Left lung (tissue), 10 donors: ENCODE results near the gene TRAPPC10. TPM values are rescaled to one million over a fixed set of nuclear protein-coding genes. Genes with fewer than 3 reads are reported as not detected.

Experiments used
- ATAC-seq: fragments of 200-7000 bp; cut with Tn5 transposase; one replicate; pipeline ENCODE4 v1.9.1; 2020; ENCODE audit warnings: moderate library complexity
- DNase-seq, 4 donors: peaks; one replicate each; pipeline ENCODE4 v3.0.0-alpha.2; 2013 to 2020
- H3K27ac ChIP-seq, 2 donors: fragments of 200-600 bp; sonication (generic) in 1 of 2; one replicate each; pipeline versions ENCODE4 v1.5.0 to v1.8.0; 2020 to 2021
- H3K27me3 ChIP-seq, 2 donors: fragments of 200-600 bp; sonication (generic) in 1 of 2; one replicate each; pipeline versions ENCODE4 v1.5.0 to v1.8.0; 2020 to 2021
- H3K36me3 ChIP-seq, 2 donors: fragments of 200-600 bp; sonication (generic) in 1 of 2; one replicate each; pipeline versions ENCODE4 v1.5.0 to v1.8.0; 2020 to 2021
- H3K4me1 ChIP-seq, 2 donors: fragments of 200-600 bp; one replicate each; pipeline ENCODE4 v1.8.0; 2021
- H3K4me3 ChIP-seq, 2 donors: fragments of 200-600 bp; sonication (generic) in 1 of 2; one replicate each; pipeline versions ENCODE4 v1.5.0 to v1.8.0; 2020 to 2021; ENCODE audit warnings: mild to moderate bottlenecking in 1 of 2
- H3K9me3 ChIP-seq, 2 donors: fragments of 200-600 bp; sonication (generic) in 1 of 2; one replicate each; pipeline versions ENCODE4 v1.5.0 to v1.8.0; 2020 to 2021
- CTCF ChIP-seq, 2 donors: fragments of 200-600 bp; sonication (generic) in 1 of 2; IDR thresholded peaks; one replicate each; pipeline versions ENCODE4 v1.5.0 to v1.8.0; 2021; ENCODE audit warnings: antibody characterized with exemption in 2 of 2
- intact Hi-C, 2 donors: fragments of 100-400 bp; cut with DNase I; formaldehyde crosslinking; loops; one replicate each; pipeline versions ENCODE4 v1.11.2 to v1.14.2; 2022
- polyA plus RNA-seq, 6 donors: library from polyadenylated mRNA; unstranded; fragments of 120-200 nt; gene quantifications; one replicate each; pipeline ENCODE4 v1.2.1, GENCODE V29; 2013; ENCODE audit not compliant: insufficient read length in 6 of 6
- total RNA-seq, 2 donors: library from RNA; stranded (reverse); fragmentation: NEBNext Ultra II Directional; extraction: Animal tissue kit (Norgen Biotek cat#: 25700); gene quantifications; one replicate each; pipeline ENCODE4 v1.2.1, GENCODE V29; 2021
- donor health status: DM: no; HTN: yes; CAD: no.
- donor health status: DM: no; HTN: no; CAD: no.

The TRAPPC10 gene
- total and polyA plus RNA-seq, 8 donors: 26.6 to 43.5 (median 29.1) TPM

- Histone ChIP-seq H3K4me3 (no peak overlapping the region), H3K36me3 (no peaks in the 10 kb centered on the region), H3K27me3 (peaks cover 0 to 23% of the 10 kb centered on the region in 2 donors), H3K27ac (no peak overlapping the region), H3K4me1 (no peaks in the 10 kb centered on the region), H3K9me3 (no peaks in the 10 kb centered on the region)
- ATAC-seq (no peak), DNase-seq (no peak)
- intact Hi-C loops: no loop called here
- no peak for TF ChIP-seq CTCF (IDR thresholded peaks at IDR 0.05)
Observed at GRCh38 chr21:43991447-43991991, 20.6 kb upstream of the TRAPPC10 start.

- no peak overlapping the region for H3K4me3 ChIP-seq
- H3K27me3 ChIP-seq: peaks cover 0 to 23% of the 10 kb centered on the region in 2 donors
- no peak for TF ChIP-seq CTCF (IDR thresholded peaks at IDR 0.05)
- no peaks in the 10 kb centered on the region for H3K4me1 ChIP-seq
- intact Hi-C loops: no loop called here
- no peak for DNase-seq
- no peaks in the 10 kb centered on the region for H3K36me3 ChIP-seq
- no peak overlapping the region for H3K27ac ChIP-seq
- no peak for ATAC-seq
- H3K9me3 ChIP-seq: no peaks in the 10 kb centered on the region
Observed at GRCh38 chr21:43992121-43992520, 20.0 kb upstream of the TRAPPC10 start.

DNA sequence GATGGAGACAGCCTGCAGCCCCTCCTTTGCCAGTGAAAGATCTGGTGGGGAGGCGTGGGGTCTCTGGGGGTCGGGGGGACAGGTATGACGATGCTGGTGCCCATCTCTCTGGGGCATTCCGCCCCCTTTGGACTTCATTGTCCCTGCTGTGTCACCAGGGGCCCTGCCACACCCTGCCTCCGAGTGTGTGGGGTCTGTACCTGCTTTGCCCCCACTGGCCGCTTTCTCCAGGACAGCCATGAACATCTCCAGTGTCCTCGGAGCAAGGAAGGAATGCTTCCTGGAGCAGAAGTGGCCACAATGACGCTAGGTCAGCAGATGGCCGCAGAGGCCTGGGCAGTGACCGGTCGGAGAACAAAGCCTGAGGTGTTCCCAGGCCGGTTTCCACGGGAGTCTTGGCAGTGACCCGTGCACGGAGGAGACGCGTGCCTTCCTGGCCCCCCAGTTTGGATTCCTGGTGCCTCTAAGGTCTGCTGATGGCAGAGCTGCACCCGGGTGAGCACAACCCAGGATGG, 18.6 kb upstream of the TRAPPC10 start:
- intact Hi-C loops: no loop called here
- ATAC-seq (no peak), DNase-seq (no peak)
- no peak for TF ChIP-seq CTCF (IDR thresholded peaks at IDR 0.05)
- no peaks in the 10 kb centered on the region for H3K4me1 ChIP-seq
- no peak overlapping the region for H3K4me3 ChIP-seq
- H3K36me3 ChIP-seq: no peaks in the 10 kb centered on the region
- H3K27ac ChIP-seq: no peak overlapping the region
- no peaks in the 10 kb centered on the region for H3K9me3 ChIP-seq
- peaks cover 0 to 23% of the 10 kb centered on the region in 2 donors for H3K27me3 ChIP-seq

DNA sequence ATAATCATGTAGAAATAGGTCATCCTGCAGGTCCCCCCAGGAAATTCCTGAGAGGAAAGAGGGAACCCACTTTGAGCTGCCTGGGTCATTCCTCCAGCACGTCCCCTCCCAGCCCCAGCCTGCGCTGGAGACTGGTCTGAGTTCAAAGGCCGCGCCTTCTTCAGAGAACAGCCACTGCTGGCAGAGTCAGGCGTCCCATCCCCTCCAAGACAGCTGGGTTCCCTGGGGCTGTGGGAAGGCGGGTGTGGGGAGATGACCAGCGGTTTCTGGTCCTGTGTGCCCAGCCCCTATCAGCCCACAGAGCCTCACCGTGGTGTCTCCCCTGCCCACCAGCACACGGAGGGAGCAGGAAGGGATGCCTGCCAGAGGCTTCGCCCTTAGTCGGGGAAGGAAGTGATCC, 18.0 kb upstream of the TRAPPC10 start:
- no peak for TF ChIP-seq CTCF (IDR thresholded peaks at IDR 0.05)

GRCh38 chr21:43994646-43995045, 17.5 kb upstream of the TRAPPC10 start:
- Histone ChIP-seq H3K27ac (no peak overlapping the region), H3K9me3 (no peaks in the 10 kb centered on the region), H3K36me3 (no peaks in the 10 kb centered on the region), H3K4me1 (no peaks in the 10 kb centered on the region), H3K27me3 (peaks cover 0 to 23% of the 10 kb centered on the region in 2 donors), H3K4me3 (no peak overlapping the region)
- intact Hi-C loops: no loop called here
- ATAC-seq: no peak
- no peak for TF ChIP-seq CTCF (IDR thresholded peaks at IDR 0.05)
- no peak for DNase-seq

More for the DNA sequence above, 18.0 kb upstream of the TRAPPC10 start:
- Histone ChIP-seq H3K4me3 (no peak overlapping the region), H3K27ac (no peak overlapping the region), H3K4me1 (no peaks in the 10 kb centered on the region), H3K27me3 (peaks cover 0 to 23% of the 10 kb centered on the region in 2 donors), H3K36me3 (no peaks in the 10 kb centered on the region), H3K9me3 (no peaks in the 10 kb centered on the region)
- ATAC-seq (no peak), DNase-seq (no peak)
- intact Hi-C loops: no loop called here
